ENCODE results near the gene PRF1. TPM values are rescaled to one million over a fixed set of nuclear protein-coding genes. Genes with fewer than 3 reads are reported as not detected.

PRF1 gene
- total and polyA plus RNA-seq, 2 of the 13 experiments (the other 11 are each of a cell fraction or from before 2014, with no cell fraction given): 1.00 to 1.4 TPM

GRCh38 chr10:70585578-70586169 lies 16.9 kb downstream of the PRF1 start (continued):
- no peak for TF ChIP-seq SKIL (CRISPR knock-in tag; IDR thresholded peaks at IDR 0.05; ENCODE audit: borderline replicate concordance)

- FAIRE-seq (no peak), DNase-seq (ENCODE audit: low spot score) (peak; percentile 36), ATAC-seq (peak; percentile 59)
- WGBS (ENCODE audit: low lambda C conversion rate): 2% methylated on average over 7 of the region's 7 CpGs
- no peaks in the 10 kb centered on the region for H3K4me1 ChIP-seq (ENCODE audit: insufficient read depth, low read length)
- no TSS peak for BruUV-seq (replicated peaks)
- peaks cover 0 to 3% of the 10 kb centered on the region in 2 experiments; a peak in 2 of 5 replicates for H3K27me3 ChIP-seq (ENCODE audit: control insufficient read depth in 1 of 2, insufficient read depth in 2 of 2, low read length in 2 of 2)
- no peak overlapping the region for H3K9ac ChIP-seq (ENCODE audit: insufficient read depth, low read depth, low read length)
- intact Hi-C loops (cut with micrococcal nuclease; ENCODE audit: unreplicated experiment) (no loop called here), in situ Hi-C loops (cut with HindIII; ENCODE audit: extremely low pct_ligation_motif_present, low pct_unique_long_range_greater_than_20kb) (no loop called here)
- no peak overlapping the region for H3K4me3 ChIP-seq (replicated peaks in 1 of 3; ENCODE audit: insufficient read depth in 1 of 3, low read depth in 2 of 3, low read length in 3 of 3)
- no peak overlapping the region for H2AFZ ChIP-seq (ENCODE audit: low read length)
- H3K79me2 ChIP-seq (ENCODE audit: insufficient read depth, low read length): no peaks in the 10 kb centered on the region
- no peaks in the 10 kb centered on the region for H3K36me3 ChIP-seq (replicated peaks in 1 of 2; ENCODE audit: control insufficient read depth in 1 of 2, insufficient read depth in 2 of 2, low read length in 2 of 2)
- ChIA-PET POLR2A (no interaction called here), CTCF (ENCODE audit: low intra/inter-chr PET ratio, low total read pairs) (no interaction called here)
- H3K4me2 ChIP-seq (ENCODE audit: low read depth, low read length): no peak overlapping the region
- no peaks in the 10 kb centered on the region for H3K9me3 ChIP-seq (ENCODE audit: low read length)
- no peak overlapping the region for H3K27ac ChIP-seq (ENCODE audit: extremely low read length, insufficient read depth, low read length)
- no peaks in the 10 kb centered on the region for H4K20me1 ChIP-seq (ENCODE audit: insufficient read depth, low read length)
- TF ChIP-seq PLRG1 (conservative IDR thresholded peaks at IDR 0.05): no peak
- peak; percentile 23 to 44; a peak in 3 of 4 replicates for TF ChIP-seq MAFK (conservative IDR thresholded peaks at IDR 0.05 in 1 of 2, IDR thresholded peaks at IDR 0.05 in 1 of 2; ENCODE audit: low read length in 2 of 2)
- TF ChIP-seq ZNF737 (CRISPR knock-in tag; IDR thresholded peaks at IDR 0.05; ENCODE audit: borderline replicate concordance): no peak
- no peak for TF ChIP-seq RBFOX2 (IDR thresholded peaks at IDR 0.05; ENCODE audit: low read depth, low read length)
- no peak for TF ChIP-seq BCL6 (CRISPR knock-in tag; IDR thresholded peaks at IDR 0.05)
- TF ChIP-seq TEAD2 (CRISPR knock-in tag; IDR thresholded peaks at IDR 0.05): no peak
- no peak for TF ChIP-seq ZNF770 (CRISPR knock-in tag; IDR thresholded peaks at IDR 0.05)
- no peak for TF ChIP-seq SOX5 (CRISPR knock-in tag; IDR thresholded peaks at IDR 0.05; ENCODE audit: borderline replicate concordance)
- no peak for TF ChIP-seq TBX2 (CRISPR knock-in tag; IDR thresholded peaks at IDR 0.05; ENCODE audit: borderline replicate concordance)
- no peak for TF ChIP-seq FOXK1 (CRISPR knock-in tag; IDR thresholded peaks at IDR 0.05; ENCODE audit: borderline replicate concordance, low read depth)
- no peak for TF ChIP-seq ZBTB25 (CRISPR knock-in tag; IDR thresholded peaks at IDR 0.05)
- peak; percentile 39; the same call in 1 of the 2 replicates for TF ChIP-seq MAFF (IDR thresholded peaks at IDR 0.05; ENCODE audit: low read depth, low read length)
- TF ChIP-seq ZBTB26 (CRISPR knock-in tag; IDR thresholded peaks at IDR 0.05; ENCODE audit: borderline replicate concordance): no peak
- no peak for TF ChIP-seq IKZF4 (CRISPR knock-in tag; IDR thresholded peaks at IDR 0.05; ENCODE audit: borderline replicate concordance, low read depth, not compliant biosample characterization)
- TF ChIP-seq NR1H2 (CRISPR knock-in tag; IDR thresholded peaks at IDR 0.05; ENCODE audit: borderline replicate concordance, low read depth): no peak
Observed at GRCh38 chr10:70584909-70585544, 17.5 kb downstream of the PRF1 start.
